Stimulated activated CD4-positive, alpha-beta T cell treated with anti-CD3 and anti-CD28 coated beads, Interleukin-15, amount 100 ng/mL, for 1 hour (primary cell): ENCODE results near the gene IL10RB.
"Not testable (repeated sequence)": the region's sequence is repeated elsewhere in the genome, so short reads cannot be mapped to it uniquely, and the experiment has no call there.

Experiments
- DNase-seq, 2 donors: peaks; one replicate each; pipeline ENCODE4 v3.0.0-alpha.2; 2020; ENCODE audit warnings: low read depth in 1 of 2, low spot score in 1 of 2

IL10RB gene

GRCh38 chr21:33300701-33301631 is 34.8 kb downstream of the IL10RB start:
- DNase-seq: no peak

- no peak for DNase-seq
These were observed 35.5 kb downstream of the IL10RB start for GRCh38 chr21:33301632-33302002.

DNA sequence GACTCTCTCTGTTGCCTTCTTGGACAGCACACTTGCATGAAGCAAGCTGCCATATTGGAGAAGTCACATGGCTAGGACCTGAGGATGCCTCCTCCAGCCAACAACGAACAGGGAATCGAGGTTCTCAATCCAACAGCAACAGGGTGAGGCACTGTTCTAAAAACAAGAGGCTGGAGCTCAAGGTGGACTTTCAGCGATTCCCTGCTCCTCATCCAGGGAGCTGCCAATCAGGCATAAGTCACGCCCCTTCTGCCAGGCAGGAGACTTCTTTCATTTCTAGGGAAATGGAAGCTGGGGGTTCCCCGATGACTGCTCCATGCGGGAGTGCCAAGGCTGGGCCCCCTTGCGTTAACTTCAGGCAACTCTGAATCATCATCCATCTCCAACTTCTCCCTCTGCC is 35.9 kb downstream of the IL10RB start:
- no peak for DNase-seq

DNA sequence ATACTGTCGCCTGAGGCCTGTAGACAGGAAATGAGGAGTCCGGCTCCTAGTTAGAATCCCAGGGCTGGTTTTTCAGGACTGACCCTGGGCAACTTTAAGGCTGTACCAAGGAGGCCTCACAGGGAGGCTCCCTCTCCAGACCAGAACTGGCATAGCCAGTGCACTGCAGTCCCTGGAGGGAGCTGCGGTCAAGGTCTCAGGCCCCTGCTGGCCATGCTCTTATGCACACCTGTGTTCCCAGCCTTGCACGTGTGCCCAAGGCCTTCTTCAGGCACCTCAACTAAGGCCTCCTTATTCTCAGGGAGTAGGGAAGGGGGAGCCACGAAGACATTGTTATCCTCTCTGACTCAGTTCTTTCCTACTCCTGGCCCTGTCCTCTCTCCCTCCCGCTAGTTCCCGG is 36.6 kb downstream of the IL10RB start:
- no peak for DNase-seq

DNA sequence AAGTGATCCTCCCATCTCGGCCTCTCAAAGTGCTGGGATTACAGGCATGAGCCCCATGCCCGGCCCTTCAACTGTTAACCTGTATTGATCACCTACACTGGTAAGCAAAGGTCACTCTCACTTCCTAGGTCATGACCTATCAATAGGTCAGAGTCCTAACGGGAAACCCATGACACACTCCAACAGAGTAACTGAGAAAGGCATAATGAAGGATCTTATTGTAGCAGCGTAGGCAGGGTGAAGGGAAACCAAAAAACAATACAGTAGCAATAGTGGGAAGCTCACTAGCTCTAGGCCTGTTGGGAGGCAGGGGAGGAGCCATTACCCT is 39.1 kb downstream of the IL10RB start:
- DNase-seq: no peak

DNA sequence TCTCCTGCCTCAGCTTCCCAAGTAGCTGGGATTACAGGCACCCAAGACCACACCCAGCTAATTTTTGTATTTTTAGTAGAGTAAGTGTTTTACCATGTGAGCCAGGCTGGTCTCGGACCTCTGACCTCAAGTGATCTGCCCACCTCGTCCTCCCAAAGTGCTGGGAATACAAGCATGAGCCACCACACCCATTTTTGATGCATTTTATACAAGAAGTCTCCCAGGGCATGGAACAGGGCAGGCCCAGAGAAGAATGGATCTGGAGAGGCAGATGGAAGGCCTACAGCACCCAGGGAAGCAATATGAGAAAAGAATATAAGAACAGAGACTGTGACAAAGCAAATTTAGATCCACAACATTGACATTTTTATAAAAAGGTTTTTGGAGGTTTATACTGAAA is 39.8 kb downstream of the IL10RB start:
- DNase-seq: no peak

DNA sequence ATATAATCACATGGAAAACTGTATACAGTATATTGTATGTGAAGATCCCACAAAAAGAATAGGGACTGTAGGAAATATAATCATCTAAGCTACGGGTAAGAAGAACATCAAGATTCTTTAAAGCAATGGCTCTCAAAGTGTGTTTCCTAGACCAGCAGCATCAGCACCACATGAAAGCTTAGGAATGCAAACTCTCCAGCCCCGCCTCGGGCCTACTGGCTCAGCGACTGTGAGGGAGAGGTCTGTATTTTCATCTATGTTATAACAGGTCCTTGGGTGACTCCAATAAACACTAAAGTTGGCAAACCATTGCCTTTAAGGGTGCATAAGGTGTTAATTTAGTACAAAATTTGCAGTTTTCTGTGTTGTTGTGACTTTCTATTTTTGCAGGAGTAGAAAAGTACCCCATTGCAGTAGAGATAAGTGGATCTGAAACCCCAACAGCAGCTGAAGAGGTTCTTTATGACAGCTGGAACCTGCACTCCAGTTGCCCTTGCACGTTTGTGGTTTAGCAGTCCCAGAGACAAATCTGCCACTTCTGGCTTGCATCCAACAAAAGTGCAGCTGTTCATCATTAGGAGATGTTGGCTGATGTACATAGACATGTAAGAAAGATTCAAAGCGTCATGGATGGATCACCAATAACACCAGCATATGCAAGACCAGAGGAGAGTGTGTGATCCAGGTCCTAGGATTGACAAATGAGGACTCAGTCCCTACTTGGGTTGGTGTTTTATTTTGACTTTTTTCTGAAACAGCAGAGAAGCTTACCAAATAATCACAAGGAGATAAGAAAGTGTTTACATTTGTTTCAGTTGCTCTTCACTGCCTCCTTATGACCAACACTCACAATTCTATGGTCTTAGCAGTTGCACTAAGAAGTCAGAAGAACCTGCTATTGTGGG is 42.7 kb downstream of the IL10RB start:
- no peak for DNase-seq

GRCh38 chr21:33309778-33310177 is 43.6 kb downstream of the IL10RB start:
- DNase-seq: no peak

- no peak for DNase-seq
These were observed 46.0 kb downstream of the IL10RB start for GRCh38 chr21:33312121-33312520.

DNA sequence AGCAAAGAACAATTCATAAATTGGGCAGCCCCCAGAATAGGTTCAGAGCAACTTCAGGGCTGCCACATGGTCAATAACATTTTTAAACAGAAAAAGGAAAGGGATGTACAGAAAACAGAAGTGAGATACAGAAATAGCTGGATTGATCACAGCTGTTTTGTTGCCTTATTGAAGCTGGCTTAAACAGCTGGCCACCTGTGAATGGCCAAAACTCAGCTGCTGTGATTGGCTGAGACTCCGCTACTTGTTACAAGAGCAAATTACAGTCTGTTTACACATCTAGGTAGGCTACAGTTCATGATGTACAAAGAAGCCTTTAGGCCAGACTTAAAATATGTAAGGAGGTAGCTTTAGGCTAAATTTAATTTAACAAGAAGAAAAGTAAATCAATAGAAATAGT is 47.0 kb downstream of the IL10RB start:
- DNase-seq: no peak

DNA sequence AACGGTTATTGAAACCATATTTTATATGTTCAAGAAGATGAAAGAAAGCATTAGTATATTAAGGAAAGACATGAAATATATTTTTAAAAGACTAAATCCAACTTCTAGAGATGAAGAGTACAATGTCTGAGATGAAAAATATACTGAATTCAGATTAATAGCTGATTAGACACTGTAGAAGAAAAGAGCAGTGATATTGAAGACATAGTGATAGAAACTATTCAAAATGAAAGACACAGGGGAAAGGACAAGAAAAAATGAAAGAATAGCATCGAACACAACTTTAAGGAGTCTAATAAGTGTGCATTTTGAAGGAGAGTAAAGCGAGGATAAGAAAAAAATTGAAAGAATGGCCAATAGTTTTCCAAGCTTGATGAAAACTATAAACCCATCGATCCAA is 47.4 kb downstream of the IL10RB start:
- DNase-seq: no peak

DNA sequence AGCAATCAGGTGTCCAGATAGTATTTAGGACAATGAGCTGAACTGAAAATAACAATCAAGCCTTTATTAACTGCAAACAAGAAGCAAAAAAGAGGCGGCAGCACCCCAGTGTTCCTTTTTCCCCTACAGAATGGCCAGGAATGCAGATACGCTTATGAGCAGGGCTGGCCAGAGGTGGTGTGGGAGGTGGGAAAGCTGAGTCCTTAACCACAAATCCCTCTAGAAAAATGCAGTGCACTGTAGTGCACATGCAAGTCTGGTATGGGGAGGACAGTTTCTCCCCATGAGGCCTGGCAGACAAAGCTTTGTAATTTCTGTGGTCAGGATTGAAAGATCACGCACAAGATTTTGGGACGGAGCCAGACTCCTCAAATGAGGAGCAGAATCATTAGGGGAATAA is 47.9 kb downstream of the IL10RB start:
- no peak for DNase-seq

GRCh38 chr21:33315946-33316710 is 50.0 kb downstream of the IL10RB start:
- DNase-seq: no peak

- no peak for DNase-seq
These were observed 51.0 kb downstream of the IL10RB start for GRCh38 chr21:33317145-33317544.

GRCh38 chr21:33317786-33318486 is 51.8 kb downstream of the IL10RB start:
- no peak for DNase-seq

DNA sequence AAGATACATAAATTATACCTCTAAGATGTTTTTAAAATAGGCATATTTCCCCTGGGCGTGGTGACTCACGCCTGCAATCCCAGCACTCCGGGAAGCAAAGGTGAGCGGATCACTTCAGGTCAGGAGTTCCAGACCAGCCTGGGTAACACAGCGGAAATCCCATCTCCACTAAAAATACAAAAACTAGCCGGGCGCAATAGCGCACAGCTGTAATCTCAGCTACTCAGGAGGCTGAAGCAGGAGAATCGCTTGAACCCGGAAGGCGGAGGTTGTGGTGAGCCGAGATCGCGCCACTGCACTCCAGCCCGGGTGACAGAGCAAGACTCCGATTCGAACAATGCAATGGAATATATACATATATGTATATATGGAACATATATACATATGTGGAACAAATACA is 54.8 kb downstream of the IL10RB start:
- DNase-seq: not testable (repeated sequence)

DNA sequence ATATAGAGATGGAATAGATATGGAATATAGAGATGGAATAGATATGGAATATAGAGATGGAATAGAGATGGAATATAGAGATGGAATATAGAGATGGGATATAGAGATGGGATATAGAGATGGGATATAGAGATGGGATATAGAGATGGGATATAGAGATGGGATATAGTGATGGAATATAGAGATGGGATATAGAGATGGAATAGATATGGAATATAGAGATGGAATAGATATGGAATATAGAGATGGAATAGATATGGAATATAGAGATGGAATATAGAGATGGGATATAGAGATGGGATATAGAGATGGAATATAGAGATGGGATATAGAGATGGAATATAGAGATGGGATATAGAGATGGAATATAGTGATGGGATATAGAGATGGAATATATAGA is 57.4 kb downstream of the IL10RB start:
- DNase-seq: not testable (repeated sequence)

- peak; percentile 97 to 98 for DNase-seq
These were observed 58.4 kb downstream of the IL10RB start, which contains the start of gene IFNAR1 for GRCh38 chr21:33324291-33325221. IFNAR1 (plus strand) TSS chr21:33324970; CDS start chr21:33325056, 86 bp downstream.

DNA sequence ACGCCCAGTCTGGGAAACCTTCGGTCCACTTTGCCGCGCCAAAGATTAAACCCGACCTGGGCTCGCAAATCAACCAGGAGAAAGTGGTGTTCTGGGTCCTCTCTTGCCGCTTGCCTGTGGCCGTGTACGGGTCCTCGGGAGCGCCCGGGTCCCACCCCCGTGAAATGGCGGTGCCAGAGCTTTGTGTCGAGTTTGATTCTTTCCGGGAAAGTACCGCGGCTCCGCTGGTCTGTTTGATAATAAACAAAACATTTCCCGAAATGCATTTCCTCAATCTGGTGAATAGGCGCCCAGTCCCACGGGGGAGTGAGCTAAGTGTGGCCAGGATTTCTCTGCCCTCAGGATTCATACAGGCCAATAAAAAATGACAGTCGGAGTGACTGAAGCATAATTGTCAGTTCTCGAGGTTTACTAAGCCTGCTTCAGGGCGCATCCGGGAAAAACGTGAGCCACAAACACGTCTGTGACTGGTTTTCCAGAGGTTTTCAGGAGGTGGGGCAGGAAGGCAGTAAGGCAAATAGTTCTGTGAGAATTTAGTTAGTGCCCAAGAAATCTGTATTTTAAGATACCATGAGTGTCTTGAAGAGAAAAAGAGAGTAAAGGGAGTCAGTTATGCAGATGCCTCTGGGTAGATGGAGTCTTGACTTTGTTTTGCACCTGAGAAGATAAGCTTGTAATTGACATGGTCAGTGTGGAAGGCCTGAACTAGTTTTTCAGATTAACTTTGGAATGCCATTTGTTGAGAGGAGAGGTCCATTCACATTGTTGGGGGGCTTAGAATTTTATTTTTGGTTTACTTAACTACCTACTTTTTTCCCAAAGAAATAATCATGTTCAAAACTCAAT is 59.3 kb downstream of the IL10RB start:
- peak; percentile 52 to 53 for DNase-seq
